Right hindlimb (tissue), 1 donor: Measurements from ENCODE around the gene LINC00237.

Experiments
- DNase-seq: peaks from one replicate; pipeline ENCODE4 v3.0.0-alpha.2; 2018

LINC00237 gene

DNA sequence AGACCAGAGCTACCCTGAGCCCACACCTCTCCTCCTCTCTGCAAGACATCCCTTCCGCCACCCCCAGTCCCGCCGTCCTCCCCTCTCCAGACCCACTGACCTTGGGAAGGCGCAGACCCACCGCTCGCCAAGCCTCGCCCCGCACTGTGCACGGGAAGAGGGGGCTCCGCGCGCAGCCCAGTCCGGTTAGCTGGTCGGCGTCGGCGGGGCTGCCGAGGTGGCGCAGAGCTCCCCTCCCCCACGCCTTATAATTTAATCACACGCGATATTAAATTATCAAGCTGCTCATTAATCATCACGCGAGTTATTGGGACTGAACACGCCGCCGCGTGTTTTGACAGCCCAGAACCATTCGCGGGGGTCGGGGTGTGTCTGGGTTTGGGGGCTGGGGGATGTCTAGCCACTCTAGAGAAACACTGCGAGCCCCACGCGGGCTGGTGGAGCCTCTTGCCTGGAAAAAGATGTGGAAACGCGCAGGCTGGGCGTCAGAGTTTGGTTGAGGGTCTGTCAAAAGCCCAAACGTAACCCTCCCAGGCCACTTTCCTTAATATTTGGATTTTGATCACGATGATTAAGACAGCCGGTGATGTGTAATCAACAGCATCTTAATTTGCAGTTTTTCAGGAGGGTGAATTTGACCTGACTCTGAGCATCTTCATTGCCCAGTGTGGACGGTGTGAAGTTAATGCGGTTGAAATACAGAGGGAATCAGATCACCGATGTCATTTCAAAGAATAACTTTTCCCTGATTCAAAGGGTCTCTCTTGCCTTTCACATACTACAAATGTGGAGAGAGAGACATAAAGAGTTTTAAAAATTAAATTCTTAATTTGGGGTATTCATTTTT, at the start of gene LINC00237:
LINC00237 (minus strand) TSS at position 188 of the 847 bp plus-strand sequence.
- DNase-seq, result no peak

DNA sequence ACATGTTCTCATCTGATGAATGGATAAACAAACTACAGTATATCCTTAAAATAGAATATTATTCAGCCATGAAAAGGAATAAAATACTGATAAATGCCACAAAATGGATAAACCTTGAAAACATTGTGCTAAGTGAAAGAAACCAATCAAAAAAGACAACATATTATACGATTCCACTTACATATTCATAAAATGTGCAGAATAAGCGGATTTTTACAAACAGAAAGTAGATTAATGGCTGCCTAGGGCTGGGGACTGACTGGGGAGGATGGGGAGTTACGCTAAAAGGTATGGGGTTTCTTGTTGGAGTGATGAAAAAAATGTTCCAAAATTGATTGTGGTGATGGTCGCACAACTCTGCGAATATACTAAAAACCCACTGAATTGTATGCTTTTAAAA, 49.1 kb upstream of the LINC00237 start:
- DNase-seq, result no peak

DNA sequence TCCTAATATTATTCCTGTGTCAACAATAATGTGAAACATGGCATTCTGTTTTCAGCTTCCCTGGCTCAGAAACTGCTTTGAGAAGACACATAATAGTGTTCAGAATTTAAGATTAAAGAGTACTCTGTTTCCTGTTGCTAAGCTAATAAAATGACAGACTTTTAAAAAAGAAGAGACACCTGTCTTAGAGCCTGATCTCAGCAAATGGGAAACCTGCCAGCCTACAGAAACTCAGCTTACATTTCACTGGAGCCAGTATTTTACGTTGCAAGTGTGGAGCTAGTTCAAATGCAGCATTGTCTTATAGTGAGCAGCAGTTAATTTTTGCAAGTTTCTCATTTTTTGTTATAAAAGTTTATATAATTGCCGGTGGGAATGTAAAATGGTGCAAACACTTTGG, 48.5 kb upstream of the LINC00237 start:
- DNase-seq, result no peak

DNA sequence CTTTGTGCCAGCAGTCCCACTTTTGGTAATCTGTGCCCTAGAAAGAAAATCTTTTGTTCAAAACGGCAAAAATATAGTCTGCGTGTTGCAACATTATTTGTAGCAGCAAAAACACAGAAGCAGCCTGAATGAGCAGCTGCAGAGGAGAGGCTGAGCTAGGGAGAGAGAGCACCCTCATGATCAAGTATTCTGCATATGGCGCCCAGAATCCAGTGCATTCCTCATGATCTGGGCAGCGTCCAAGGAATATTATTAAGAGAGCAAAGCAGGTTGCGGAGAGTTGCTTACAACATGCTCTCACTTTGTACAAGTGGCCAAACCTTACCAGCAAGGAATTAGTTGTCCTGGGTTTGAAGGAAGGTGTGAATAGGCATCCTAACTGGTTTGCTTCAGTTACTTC, 45.6 kb upstream of the LINC00237 start:
- no peak for DNase-seq

DNA sequence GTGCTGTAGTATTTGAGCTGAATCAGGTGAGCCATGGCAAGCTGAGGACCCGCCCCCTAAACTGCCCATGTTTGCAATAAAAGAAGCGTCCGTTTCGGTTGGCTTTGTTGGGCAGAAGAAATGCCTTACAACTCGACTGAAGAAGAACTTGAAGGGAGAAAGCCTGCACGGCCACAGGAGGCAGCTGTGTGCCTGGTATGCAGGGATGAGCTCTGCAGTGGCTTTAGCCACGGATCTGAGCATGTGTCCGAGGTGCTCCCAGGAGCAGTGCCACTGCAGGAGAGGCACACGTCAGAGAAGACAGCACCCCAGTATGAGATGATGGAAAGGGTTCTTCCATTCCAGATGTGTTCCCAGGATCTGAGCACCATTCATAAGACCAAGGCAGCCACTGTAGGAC, 43.2 kb upstream of the LINC00237 start:
- no peak for DNase-seq

DNA sequence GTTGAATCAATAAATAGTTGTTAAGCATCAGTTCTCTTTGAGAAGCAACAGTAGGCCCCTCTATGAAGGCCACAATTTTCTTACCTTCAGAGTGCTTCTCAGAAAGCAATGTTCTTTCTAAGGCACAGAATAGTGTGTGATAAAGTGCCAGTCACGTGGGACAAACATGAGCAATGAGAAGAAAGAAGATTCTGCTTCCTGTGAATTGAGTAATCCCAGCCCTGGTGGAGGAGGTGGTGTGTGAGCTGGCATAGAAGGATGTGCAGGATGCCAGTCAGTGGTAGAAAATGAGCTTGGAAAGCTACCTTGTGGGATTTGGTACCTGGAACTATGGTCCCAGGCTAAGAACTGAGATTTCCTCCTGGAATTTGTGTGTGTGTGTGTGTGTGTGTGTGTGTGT, 41.4 kb upstream of the LINC00237 start:
- DNase-seq, result no peak

DNA sequence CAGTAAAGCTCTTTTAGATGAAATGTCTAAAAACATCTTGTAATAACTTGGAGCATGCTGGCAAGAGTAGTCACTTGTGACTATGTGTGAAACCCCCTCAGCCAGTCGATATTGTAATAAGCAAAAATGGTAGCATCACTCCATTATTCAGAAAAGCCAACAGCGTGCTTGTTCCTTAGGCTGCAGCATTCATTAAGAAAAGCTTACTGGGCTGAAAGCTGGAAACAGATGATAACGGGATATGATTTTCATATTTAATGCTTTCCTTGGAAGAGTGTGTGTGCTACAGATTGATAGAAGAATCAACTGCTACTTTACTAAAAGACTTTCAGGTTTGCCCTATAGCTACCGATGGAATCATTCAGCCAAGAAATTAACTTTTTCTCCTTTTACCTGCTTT, 40.1 kb upstream of the LINC00237 start:
- DNase-seq, result no peak

DNA sequence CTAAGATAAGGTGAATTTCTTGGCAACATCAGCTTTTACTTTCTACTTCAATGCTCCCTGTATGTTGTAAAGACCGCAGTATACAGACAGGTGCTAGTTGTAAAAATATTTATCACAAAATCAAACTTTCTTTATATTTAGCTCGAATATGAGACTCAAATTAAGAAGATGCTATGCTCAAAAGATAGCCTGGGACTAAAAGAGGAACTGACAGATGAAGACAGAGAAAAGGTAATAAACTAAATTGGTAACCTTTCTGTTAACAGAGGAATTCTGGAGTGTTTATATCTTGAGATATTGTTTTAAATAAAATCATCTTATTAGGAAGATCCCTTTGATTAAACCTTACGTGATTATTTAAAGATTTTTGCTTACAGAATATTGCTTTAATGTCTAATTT, 39.3 kb upstream of the LINC00237 start:
- no peak for DNase-seq

DNA sequence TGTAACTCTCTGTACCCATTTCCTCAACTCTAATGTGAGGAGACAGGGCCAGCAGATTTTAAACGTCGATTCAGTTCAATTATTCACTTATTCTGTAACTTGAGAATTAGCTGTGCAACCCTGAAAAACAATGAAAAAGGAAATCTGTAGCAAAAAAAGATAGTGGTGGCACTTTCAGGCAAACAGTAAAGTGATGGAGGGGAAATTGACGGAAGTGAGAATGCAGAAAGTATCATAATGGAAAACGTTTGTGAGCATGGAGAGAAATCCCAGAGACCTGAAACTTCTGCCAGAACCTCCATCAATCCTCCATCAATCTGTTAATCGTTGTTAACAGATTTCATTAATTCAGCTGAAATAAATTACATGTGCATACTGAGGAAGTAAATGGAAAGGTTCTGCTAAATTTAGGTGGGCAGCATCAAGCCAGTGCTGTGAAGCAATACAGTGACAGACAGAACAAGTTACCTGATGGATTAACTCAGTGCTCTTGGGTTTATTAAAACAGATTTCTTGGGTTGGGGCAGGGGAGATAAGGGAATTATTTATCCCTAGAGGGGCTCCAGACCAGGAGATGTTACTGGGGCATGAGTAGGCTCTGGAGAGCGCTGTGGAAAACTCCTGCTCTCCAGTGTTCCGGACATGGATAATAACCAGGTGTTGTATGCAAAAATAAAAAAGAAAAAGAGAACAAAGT, 37.2 kb upstream of the LINC00237 start:
- DNase-seq, result no peak

DNA sequence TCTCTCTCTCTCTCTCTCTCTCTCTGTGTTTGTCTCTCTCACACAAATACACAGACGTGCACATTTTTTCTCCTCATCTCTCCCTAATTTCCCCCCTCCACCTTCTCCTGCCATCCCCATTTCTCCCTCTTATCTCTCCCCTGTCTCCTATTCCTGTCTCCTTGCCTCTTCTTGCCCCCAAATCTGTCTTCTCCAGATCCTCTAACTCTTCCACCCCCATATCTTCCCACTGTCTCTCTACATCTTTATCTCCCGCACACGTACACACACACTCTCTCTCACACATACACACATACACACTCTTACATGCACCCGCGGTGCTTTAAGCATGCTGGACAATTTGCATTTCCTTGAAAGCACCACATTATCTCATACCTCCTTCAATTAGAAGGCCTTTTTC, 35.7 kb upstream of the LINC00237 start:
- no peak for DNase-seq

DNA sequence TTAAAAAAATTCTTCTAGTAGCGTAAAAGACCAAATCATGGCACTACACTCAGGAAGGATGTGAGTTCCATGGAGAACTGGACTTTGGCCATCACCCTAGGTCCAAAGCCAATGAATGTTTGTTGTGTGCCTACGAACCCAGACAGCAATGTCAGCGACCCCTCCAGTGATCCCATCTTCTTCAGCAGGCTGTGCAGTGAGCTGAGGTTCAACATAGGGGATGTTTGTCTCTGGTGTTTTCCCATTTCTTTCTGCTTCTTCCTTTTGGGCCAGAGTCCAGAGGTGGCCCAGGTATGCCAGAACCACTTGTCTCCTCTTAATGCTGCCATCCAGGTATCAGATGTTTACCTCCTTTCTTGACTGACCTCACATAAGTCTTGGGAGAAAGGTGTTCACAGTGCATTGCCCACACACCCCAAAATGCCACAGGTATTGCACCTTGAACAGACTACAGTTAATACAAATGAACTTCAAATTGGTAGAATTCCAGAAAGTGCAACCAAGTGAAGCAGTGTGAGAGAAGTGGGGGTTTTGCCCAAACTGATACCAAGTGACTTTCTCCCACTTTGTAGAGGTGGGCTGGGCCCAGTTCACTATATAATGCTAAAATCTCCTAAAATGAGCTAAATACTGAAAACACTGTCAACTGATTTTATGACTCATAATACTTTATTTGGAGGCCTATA, 33.9 kb upstream of the LINC00237 start:
- DNase-seq, result no peak

DNA sequence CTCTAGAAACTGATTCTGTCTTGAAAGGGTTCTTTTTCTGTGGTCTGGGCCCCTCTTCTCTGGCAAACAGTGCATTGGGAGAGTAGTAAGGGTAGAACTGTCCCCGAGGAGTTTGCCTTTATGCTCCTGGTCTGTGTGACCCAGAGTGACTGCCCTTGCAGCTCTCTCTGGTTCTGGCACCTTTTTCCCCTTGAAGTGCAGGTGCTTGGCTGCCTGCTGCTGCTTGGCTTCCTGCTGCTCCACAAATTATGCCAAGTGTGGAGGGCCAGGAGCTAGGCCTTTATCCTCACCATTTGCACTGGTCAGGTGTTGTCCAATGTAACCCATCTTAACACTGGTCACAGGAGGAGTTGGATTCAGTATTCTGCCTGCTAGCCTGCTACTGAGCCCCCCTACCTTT, 30.9 kb upstream of the LINC00237 start:
- DNase-seq, result no peak

DNA sequence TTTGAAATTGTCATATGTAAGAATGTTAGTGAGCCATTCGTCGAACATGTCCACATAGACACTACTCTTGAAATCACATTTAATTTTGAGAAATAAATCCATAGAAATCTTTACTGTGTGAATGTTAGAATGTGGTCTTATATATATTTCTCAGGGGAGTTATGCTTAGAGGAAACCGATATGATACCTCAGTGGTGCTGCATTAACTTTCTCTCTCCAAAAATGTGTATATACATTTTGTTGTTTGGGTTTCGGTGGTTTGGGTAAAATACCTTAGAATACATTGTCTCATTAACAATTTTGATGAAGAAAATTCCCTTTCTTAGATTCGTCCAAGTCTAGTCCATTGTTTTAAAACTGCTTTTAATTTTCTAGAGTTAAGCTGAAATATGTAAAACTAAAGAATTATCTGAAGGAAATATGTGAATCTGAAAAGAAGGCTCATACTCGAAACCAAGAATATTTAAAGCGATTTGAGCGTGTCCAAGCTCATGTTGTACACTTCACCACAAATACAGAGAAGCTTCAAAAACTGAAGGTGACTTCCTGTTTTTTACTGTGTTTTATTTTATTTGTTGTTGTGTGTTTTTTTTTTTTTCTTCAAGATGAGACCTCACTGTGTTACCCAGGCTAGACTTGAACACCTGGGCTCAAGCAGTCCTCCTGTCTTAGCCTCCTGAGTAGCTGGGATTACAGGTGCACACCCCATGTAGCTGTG, 30.0 kb upstream of the LINC00237 start:
- DNase-seq, result no peak

DNA sequence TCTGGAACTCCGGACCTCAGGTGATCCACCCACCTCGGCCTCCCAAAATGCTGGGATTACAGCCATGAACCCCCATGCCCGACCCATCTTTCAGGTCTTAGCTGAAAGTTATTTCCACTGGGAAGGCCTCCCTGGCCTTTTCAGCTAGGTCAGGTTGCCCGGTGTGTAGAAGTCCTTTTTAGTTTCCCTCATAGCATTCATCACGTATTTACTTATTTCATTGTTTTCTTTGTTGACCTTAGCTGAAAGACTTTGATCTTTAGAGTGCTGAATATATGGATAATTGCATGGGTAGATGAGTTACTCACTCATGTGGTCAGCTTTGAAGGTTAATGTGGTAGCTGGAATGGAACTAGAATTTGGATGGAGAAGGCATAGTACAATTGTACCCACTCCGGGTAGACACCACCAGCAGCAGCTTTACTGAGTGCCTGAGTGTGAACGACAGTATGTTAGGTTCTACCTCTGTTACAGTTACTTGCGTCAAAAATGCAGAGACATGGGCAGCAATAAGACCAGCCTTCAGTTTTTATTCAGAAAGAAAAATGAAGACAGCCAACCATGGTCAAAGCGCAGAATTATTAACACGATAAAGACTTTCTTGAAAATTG, 28.8 kb upstream of the LINC00237 start:
- DNase-seq, result no peak

DNA sequence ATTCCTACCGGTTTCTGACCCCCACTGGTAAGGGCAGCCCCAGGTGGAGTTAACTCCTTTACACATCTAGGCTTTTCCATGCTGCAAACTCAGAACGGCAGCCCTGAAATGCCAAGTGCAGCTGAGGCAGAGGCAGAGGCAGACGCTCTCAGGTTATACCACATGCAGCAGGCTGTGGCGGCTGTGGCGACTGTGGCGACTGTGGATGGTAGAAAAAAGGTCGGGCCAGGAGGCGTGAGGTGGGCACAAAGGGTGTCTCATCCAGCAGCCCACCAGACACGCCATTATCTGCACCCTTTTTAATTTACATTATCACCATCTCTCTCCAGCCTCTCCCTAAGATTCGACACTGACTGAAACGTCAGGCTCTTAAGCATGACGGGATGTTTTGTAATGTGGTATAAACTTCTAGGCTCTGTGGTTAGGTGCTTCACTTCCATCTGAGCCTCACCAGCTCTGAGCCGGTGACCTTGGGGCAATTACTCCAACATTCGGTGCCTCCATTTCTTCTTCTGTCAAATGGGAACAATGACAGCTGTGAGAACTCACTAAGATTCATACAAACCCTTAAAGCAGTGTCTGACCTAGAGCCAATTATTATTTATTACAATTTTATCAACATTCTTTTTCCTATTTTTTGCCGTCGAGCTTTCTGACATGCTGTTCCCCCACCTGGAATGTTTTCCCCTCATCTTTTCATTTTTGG, 27.9 kb upstream of the LINC00237 start:
- DNase-seq, result no peak

DNA sequence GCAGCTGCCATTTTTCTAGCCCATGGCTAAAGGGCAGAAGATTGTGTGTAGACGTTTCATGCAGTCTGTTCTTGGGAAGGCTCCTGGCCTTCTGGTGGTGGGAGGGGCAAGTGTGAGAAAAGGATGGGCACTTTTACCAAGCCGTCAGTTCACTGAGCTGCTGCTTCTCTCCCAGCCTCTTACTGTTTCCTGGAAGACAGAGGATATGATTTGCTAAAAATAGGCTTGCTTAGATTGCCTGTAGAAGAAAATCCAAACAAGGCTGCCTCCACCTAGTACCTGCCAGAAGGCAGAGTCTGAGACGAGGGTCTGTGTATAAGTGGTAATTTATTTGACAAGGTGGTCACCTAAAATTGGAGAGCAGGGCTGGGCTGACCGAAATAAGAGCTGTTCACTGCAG, 27.2 kb upstream of the LINC00237 start:
- no peak for DNase-seq

DNA sequence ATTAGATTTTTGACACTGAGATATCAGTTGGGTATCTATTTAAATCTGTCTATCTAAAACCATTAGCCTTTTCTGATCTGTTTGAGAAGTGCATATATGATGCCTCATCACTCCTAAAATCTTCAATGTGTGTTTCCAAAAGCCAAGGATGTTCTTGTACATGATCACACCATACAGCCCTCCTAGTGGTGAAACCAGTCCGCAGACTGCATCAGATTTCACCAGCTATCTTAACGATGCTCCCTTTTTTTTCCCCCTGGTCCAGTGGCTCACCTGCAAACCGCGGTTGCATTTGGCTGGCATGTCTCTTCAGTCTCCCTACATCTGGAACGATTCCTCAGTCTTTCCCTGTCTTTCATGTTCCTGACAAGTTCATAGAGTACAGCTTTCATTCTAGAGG, 23.7 kb upstream of the LINC00237 start:
- DNase-seq, result no peak

DNA sequence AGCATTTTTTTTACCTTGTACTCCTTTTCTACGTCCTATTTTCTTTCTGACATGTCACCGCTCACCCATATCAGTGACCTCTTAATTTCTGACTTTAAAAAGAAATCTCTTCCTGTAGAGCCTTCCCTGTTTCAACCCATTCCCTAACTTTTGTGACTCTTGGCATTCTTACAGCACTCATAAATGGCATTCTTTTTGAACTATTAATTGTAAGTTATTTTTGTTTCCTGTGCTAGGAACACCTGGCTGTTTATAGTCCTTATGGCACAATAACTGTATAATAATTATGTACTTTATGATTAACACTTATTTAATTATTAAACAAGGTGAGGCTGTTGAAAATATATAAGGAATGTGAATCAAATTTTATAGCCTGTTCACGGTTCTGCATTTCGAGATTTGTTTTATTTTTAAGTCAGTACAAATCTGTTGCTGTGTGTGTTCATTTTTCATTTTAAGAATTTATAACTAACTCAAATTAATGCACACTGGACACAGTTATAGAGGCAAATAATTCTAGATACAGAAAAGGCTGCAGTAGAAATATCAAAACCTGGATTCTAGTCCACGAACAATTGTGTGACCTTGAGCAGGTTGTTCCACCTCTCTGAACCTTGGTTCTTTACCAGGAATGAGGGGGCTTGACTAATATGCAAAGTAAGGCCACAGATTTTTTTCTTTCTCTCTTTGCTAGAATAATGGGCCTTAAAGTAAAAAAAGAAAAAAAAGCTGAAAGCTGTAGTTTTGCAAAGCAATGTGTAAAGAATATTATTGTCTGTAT, 21.2 kb upstream of the LINC00237 start:
- no peak for DNase-seq

DNA sequence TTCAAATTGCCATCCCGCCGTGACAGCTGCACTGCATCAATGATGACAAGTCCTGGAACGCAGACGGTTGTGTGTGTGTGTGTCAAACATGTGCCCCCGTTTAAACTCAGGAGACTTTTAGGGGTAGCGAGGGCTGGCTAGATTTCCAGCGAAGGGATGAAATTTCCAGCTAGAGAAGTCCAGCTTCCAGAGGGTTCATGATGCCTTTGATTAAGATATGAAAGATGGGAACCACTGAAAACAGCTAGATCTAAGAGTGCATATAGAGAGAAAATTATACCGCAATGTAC, 20.4 kb upstream of the LINC00237 start:
- no peak for DNase-seq

DNA sequence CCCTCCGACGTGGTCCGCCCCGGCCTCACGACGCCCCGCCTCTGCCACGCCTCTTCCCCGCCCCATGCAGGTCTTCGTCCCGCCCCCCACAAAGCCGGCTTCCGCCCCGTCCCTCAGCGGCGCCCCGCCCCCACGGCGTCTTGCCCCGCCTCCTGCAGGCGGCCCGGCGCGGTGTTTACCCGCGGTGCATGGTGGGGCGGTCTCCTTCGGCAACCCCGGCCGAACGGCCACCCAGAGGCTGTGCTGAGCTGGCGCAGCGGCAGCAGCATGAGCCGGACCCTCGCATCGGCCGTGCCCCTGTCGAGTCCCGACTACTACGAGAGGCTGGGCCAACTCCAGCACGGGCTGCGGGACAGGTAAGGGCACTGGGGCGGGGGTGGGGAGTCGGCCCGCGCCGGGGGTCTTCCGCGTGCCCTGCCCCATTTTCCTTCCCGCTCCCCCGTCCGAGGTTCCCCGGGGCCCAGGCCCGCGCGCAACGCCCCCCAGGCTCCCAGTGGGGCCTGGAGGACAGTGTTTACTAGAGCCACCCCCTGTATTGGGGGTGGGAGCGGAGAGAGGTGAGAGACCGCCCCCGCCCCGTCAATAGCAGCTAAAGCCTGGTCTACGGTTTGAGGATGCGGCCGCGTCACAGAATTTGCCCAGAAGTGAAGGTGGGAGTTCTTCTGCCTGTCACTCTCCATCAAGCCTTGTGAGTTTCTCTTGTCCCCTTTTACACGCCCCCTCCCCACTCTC, 19.9 kb upstream of the LINC00237 start, which contains the start of gene KIZ:
KIZ (plus strand) TSS at position 234 of the 732 bp plus-strand sequence; CDS start at position 268, 34 bp downstream.
- DNase-seq, result peak; percentile 97
